GM21619 (cell line): ENCODE results near the gene MMAB.

Experiments
- ATAC-seq: cut with Tn5 transposase; IDR thresholded peaks from one replicate; pipeline ENCODE4 v1.9.1; 2021; ENCODE audit not compliant: unreplicated experiment

Gene MMAB

DNA sequence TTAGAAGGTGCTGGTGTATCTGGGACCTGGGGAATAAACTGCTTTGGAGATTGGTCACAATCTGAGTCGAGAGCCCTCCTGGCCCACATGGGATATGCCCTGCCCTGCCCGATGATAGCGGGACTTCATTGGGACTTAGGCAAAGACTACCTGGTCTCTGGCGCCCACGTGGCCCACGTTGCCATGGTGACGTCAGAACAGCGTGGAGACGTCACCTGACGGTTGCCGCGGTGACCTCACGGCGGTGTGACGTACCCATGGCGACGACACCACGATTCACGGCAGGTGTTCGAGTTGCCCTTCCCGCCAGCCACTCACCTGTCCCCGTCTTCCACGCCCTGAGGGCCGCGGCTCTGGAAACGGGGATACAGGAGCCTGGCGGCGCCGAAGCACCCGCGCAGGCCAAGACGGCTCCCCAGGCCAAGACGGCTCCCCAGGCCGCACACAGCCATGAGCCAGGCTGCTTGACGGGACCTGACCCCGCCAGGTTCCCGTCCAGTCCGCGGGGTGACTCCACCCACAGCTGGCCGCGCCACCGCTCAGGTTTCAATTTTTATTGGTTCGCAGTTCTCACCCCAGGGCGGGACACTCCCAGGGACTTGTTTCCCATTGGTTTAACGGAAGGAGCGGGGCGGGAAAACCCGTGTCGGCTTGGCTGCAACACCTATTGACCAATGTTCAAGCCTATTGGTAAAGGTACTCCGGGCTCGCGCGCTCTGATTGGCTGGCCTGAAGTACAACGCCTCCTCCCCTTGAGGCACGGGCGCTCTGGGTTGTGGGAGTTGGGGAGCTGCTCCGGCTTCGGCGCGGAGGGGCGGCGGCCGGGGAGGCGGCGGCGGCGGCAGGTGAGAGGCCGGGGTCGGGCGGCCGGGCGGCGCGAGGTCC is at the start of gene MMAB, which contains the start of gene MVK:
Gene MMAB (minus strand): TSS at position 476 of the 885 bp plus-strand sequence. CDS start 24 bp downstream, at position 452.
Gene MVK (plus strand): TSS at position 766 of the 885 bp plus-strand sequence. CDS start 1,029 bp downstream, outside the sequence.
- peak; percentile 95 for ATAC-seq

GRCh38 chr12:109621901-109622364 is 48.6 kb upstream of the MMAB start:
- no peak for ATAC-seq

DNA sequence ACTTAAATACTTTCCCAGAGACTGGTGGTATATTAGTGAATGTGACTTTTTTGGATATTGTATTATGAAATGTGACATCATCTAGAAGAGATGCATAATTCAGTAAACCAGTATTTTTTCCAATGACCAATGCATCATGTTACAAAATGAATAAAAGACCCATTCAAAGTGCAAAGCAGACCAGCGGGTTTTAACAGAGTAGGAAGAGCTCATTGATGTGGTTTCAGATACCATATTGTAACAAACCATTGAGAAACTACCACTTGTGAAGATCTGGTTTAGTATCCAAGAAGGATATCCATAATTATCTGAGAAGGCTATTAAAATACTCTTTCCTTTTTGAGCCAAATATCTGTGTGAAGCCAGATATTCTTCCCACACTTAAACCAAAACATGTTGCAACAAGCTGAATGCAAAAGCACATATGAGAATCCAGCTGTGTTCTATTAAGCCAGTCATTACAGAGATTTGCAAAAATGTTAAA is 47.9 kb upstream of the MMAB start:
- ATAC-seq, result no peak

DNA sequence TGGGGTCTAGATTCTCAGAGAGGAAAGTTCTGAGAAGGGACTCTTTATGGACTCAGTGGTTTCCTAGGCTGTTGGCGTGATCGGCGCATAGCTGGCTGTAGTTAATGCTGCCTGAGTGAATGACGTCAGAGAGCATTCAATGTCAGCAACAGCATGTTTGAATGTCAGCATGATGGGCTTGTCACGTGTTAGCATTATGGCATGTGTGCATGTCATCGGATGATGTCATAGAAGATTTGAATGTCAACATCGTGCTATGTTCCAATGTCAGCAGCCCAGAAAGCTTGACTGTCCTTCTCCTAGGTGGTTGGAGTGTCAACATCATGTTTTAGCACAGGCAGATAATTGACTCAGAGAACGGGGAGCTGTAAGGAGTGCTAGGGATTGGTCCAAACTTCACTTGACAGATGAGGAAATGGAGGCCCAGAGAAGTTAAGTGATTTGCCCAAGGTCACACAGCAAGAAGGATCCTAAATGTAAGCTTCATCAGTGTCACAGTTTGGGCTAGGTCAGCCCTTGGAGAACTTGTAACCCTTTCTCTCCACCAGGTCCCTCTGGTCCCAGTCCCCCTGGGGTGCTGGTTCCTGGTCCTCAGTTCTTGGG is 45.8 kb upstream of the MMAB start:
- no peak for ATAC-seq

- ATAC-seq, result no peak
Observed at GRCh38 chr12:109618082-109618481, 44.8 kb upstream of the MMAB start.

DNA sequence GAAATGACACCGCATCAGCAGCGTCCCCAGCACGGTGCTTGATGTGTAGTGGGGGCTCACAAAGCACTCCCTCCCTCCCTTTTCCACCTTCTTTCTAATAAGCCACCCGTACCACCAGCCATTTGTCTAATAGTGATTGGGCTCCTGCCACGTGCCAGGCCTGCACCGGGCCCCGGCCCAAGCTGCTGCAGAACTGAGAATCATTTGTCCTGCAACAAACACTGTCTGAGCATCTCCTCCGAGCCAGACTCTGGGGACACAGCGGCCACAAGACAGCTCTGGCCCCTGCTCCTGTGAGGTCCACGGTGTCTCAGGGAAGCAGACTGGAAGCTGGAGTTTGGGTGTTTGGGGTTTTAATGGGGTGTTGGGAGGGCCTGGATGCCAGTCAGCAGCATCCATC is 44.2 kb upstream of the MMAB start:
- no peak for ATAC-seq

- no peak for ATAC-seq
Observed at GRCh38 chr12:109615556-109616229, 42.4 kb upstream of the MMAB start.

GRCh38 chr12:109613649-109614455 is 40.5 kb upstream of the MMAB start:
- ATAC-seq, result no peak

- ATAC-seq, result no peak
Observed at GRCh38 chr12:109612975-109613502, 39.7 kb upstream of the MMAB start.

GRCh38 chr12:109612003-109612402 is 38.7 kb upstream of the MMAB start:
- no peak for ATAC-seq

GRCh38 chr12:109611223-109611622 is 37.9 kb upstream of the MMAB start:
- no peak for ATAC-seq

DNA sequence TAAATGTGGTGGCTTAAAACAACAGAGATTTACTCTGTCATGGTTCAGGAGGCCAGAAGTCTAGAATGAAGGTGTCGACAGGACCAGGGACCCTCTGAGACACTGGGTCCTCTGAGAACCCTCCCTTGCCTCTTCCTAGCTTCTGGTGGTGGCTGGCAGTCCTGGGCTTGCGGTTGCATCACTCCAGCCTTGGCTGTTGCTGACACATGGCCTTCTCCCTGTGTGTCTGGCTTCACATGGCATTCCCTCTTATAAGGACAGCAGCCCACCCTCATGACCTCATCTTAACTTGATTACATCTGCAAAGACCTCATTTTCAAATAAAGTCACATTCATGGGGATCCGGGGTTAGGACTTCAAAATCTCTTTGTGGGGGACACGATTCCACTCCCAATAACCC is 37.2 kb upstream of the MMAB start:
- no peak for ATAC-seq

DNA sequence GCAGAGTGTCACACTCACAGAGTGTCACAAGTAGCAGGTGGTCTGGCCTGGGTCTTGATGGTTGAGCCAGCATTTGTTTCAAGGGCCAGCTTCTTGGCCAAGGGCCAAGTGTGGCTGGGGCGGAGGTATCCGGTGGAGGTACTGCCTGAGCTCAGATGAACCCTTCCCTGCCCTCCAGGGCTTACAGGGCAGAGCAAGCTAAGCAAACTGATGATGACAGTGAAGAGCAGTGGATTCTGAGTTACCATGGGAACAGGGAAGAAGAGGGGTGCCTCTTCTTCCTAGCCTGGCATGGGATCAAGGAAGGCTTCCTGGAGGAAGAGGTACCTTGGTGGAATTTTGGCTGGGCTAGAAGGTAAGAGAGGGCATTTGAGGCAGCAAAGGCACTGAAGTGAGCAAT is 36.0 kb upstream of the MMAB start:
- ATAC-seq, result no peak

DNA sequence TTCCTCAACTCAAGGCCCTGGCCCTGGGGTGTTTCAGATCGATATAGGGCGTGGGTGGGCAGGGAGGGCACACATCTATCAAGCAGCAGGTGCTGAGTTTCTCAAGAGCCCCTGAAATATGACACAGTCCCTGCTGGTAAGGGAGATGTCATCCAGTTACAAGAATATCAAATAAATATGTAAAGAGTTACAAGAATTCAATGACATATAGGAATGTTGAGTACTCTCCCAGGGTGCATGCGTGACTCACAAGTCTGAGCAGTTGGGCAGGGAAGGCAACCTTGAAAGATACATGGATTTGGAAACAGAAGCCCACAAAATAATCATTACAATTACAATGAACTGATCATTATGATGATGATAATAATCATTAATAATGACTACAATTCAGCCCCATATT is 35.5 kb upstream of the MMAB start:
- ATAC-seq, result no peak

- ATAC-seq, result no peak
Observed at GRCh38 chr12:109608270-109608669, 35.0 kb upstream of the MMAB start.

DNA sequence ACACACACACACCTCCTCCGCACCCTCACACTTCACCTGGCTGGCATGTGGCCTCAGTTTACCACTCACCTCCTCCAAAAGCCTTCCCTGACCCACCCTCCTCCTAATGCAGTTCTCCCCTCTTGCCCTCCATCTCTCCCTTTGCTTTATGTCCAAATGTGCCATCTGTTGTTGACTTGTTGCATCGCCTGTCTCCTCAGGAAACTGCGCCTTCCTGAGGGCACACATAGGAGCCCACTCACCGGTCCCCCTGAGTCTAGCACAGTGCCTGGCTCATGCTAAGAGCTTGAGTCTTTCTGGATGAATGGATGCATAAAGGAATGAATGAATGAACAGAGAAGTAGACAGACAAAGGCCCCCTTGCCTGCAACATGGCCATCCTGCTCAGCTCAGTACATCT is 34.3 kb upstream of the MMAB start:
- no peak for ATAC-seq

DNA sequence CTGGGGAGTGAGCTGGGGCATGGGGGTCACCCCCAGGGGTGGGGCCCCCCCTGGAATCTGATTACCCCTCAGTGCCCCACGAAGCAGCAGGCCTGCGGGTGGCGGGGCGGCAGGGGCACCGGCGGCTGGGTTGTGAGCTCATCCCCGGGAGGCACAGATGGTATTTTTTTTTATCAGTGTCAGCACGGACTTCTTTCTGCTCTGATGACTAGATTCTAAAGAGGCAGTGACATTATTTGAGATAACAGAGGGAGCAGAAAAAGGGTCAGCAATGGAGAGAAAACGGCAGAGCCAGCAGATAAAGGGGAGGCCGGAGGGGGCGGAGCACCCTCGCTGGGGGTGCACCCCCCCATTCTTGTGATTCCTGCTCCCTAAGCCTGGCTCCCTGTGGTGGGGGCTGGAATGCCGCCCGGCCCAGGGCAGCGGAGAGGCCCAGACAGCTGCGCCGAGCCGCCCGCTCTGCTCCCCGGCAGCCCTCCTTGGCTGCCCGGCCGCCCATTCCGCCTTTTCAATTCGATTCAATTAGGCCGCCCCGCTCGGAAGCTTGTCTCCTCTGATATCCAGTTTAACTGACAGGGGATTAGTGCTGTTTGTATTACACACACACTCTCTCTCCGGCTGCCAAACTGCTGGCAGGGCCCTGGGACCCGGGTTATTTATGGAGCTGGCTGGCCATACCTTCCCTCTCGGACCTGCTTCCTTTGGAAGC is 33.2 kb upstream of the MMAB start:
- ATAC-seq, result no peak

DNA sequence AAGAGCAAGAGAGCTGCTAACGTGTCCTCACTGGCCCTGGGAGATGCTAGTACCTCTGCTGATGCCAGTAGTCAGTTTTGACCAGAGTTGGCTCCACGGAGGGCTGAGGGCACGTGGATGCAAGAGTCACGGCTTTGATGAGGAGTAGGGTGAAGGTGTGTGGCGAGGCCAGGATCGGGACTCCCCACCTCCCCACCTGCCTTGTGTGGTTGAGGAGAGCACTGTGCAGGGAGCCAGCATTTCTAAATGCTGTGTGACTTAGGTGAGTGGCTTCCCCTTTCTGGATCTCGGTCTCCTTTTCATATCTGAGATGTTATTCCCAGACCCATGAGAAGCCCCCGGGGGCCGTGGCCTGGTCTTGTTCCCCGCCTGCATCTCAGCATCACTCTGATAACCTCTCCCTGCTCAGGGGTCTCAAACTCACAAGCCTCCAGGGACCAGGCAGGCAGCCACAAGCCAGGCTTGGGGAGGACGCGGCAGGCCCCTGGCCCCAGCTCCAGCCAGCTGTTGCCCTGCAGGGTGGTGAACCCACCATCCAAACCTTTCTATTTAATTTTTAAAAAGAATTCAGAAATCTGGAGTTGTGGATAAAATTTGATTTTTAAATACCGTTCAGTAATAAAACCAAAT is 32.4 kb upstream of the MMAB start:
- ATAC-seq, result no peak

GRCh38 chr12:109605016-109605415 is 31.7 kb upstream of the MMAB start:
- ATAC-seq, result no peak
